ENCODE results near the gene TUBB3. TPM values are rescaled to one million over a fixed set of nuclear protein-coding genes. Genes with fewer than 3 reads are reported as not detected.

TUBB3 gene
- total and polyA plus RNA-seq, 9 of the 15 experiments (the other 6 are each of a cell fraction or from before 2014, with no cell fraction given), result 0.18 to 12.5 (median 5.0) TPM

- TF ChIP-seq, protein P1, sequence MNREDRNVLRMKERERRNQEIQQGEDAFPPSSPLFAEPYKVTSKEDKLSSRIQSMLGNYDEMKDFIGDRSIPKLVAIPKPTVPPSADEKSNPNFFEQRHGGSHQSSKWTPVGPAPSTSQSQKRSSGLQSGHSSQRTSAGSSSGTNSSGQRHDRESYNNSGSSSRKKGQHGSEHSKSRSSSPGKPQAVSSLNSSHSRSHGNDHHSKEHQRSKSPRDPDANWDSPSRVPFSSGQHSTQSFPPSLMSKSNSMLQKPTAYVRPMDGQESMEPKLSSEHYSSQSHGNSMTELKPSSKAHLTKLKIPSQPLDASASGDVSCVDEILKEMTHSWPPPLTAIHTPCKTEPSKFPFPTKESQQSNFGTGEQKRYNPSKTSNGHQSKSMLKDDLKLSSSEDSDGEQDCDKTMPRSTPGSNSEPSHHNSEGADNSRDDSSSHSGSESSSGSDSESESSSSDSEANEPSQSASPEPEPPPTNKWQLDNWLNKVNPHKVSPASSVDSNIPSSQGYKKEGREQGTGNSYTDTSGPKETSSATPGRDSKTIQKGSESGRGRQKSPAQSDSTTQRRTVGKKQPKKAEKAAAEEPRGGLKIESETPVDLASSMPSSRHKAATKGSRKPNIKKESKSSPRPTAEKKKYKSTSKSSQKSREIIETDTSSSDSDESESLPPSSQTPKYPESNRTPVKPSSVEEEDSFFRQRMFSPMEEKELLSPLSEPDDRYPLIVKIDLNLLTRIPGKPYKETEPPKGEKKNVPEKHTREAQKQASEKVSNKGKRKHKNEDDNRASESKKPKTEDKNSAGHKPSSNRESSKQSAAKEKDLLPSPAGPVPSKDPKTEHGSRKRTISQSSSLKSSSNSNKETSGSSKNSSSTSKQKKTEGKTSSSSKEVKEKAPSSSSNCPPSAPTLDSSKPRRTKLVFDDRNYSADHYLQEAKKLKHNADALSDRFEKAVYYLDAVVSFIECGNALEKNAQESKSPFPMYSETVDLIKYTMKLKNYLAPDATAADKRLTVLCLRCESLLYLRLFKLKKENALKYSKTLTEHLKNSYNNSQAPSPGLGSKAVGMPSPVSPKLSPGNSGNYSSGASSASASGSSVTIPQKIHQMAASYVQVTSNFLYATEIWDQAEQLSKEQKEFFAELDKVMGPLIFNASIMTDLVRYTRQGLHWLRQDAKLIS (CRISPR knock-in tag; IDR thresholded peaks at IDR 0.05), result no peak
- TF ChIP-seq HDAC2 (IDR thresholded peaks at IDR 0.05) (no peak), ZNF217 (CRISPR knock-in tag; IDR thresholded peaks at IDR 0.05) (no peak), ELF1 (tag; IDR thresholded peaks at IDR 0.05) (no peak), ZBTB17 (CRISPR knock-in tag; IDR thresholded peaks at IDR 0.05) (no peak), SMARCA4 (IDR thresholded peaks at IDR 0.05) (no peak), ZNF41 (CRISPR knock-in tag; conservative IDR thresholded peaks at IDR 0.05) (no peak), ZNF592 (IDR thresholded peaks at IDR 0.05) (peak; percentile 17; the same call in 1 of the 2 replicates), ZNF184 (CRISPR knock-in tag; IDR thresholded peaks at IDR 0.05) (no peak), ZZZ3 (IDR thresholded peaks at IDR 0.05) (no peak), ZNF699 (CRISPR knock-in tag; IDR thresholded peaks at IDR 0.05; ENCODE audit: insufficient replicate concordance) (no peak), NCOA1 (IDR thresholded peaks at IDR 0.05; ENCODE audit: low read depth) (no peak), HDAC3 (IDR thresholded peaks at IDR 0.05; ENCODE audit: borderline replicate concordance, partially characterized antibody) (no peak), POU5F1 (IDR thresholded peaks at IDR 0.05; ENCODE audit: borderline replicate concordance, low read depth, low read length, partially characterized antibody) (no peak), HDAC1 (IDR thresholded peaks at IDR 0.05) (0 out of 4 replicates have a peak, but pooled peaks of 1 of the 2 experiments have one; percentile 41), CREBBP (IDR thresholded peaks at IDR 0.05; ENCODE audit: low read depth, low read length) (no peak), TEAD1 (CRISPR knock-in tag; IDR thresholded peaks at IDR 0.05) (peak in 1 of 2 experiments; percentile 67; a peak in 2 of 4 replicates), SAFB (IDR thresholded peaks at IDR 0.05; ENCODE audit: borderline replicate concordance, low read depth, low read length) (no peak)
- TF ChIP-seq, protein P2, sequence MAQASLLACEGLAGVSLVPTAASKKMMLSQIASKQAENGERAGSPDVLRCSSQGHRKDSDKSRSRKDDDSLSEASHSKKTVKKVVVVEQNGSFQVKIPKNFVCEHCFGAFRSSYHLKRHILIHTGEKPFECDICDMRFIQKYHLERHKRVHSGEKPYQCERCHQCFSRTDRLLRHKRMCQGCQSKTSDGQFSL (CRISPR knock-in tag; IDR thresholded peaks at IDR 0.05), result no peak
- TF ChIP-seq, protein P2 (tag; IDR thresholded peaks at IDR 0.05), result no peak
These were observed 48.5 kb downstream of the TUBB3 start (continued) for GRCh38 chr16:89971495-89972243.

All from K562 (cell line).